HEK293T (cell line): Measurements from ENCODE around the gene ZFR2.

ENCODE experiments used
- ARNT ChIP-seq: fragments of 450-650 bp; IDR thresholded peaks from 2 replicates; pipeline ENCODE4 v1.6.1; 2017; ENCODE audit warnings: mild to moderate bottlenecking
- BHLHE40 ChIP-seq: fragments of 450-650 bp; IDR thresholded peaks from 2 replicates; pipeline ENCODE4 v1.6.1; 2016; ENCODE audit warnings: mild to moderate bottlenecking, moderate library complexity, borderline replicate concordance
- FOXK2 ChIP-seq: fragments of 450-650 bp; IDR thresholded peaks from 2 replicates; pipeline ENCODE4 v1.6.1; 2016; ENCODE audit warnings: mild to moderate bottlenecking
- FOXM1 ChIP-seq: fragments of 450-650 bp; IDR thresholded peaks from 2 replicates; pipeline ENCODE4 v1.6.1; 2017; ENCODE audit warnings: mild to moderate bottlenecking, borderline replicate concordance
- HDGF ChIP-seq: fragments of 450-650 bp; IDR thresholded peaks from 2 replicates; pipeline ENCODE4 v1.6.1; 2017; ENCODE audit warnings: antibody characterized with exemption, borderline replicate concordance
- L3MBTL2 ChIP-seq: fragments of 450-650 bp; conservative IDR thresholded peaks from 2 replicates; pipeline ENCODE4 v1.6.1; 2016; ENCODE audit warnings: mild to moderate bottlenecking
- LEF1 ChIP-seq: fragments of 450-650 bp; IDR thresholded peaks from 2 replicates; pipeline ENCODE4 v1.6.1; 2017; ENCODE audit warnings: mild to moderate bottlenecking, borderline replicate concordance
- SP1 ChIP-seq: fragments of 450-650 bp; IDR thresholded peaks from 2 replicates; pipeline ENCODE4 v1.6.1; 2017
- TARDBP ChIP-seq: fragments of 450-650 bp; IDR thresholded peaks from 2 replicates; pipeline ENCODE4 v1.6.1; 2016
- TF ChIP-seq, protein P1 (sequence below): fragments of 450-650 bp; IDR thresholded peaks from 2 replicates; pipeline ENCODE4 v1.6.1; 2016

GRCh38 chr19:3823350-3823713 is 45.5 kb downstream of the ZFR2 start:
- TF ChIP-seq SP1 (no peak), BHLHE40 (no peak), FOXK2 (no peak), L3MBTL2 (no peak), FOXM1 (no peak), ARNT (no peak), TARDBP (no peak), LEF1 (no peak), HDGF (no peak)
- TF ChIP-seq, protein P1, sequence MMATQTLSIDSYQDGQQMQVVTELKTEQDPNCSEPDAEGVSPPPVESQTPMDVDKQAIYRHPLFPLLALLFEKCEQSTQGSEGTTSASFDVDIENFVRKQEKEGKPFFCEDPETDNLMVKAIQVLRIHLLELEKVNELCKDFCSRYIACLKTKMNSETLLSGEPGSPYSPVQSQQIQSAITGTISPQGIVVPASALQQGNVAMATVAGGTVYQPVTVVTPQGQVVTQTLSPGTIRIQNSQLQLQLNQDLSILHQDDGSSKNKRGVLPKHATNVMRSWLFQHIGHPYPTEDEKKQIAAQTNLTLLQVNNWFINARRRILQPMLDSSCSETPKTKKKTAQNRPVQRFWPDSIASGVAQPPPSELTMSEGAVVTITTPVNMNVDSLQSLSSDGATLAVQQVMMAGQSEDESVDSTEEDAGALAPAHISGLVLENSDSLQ: no peak
